Measurements from ENCODE around the gene CLEC9A.

The CLEC9A gene

DNA sequence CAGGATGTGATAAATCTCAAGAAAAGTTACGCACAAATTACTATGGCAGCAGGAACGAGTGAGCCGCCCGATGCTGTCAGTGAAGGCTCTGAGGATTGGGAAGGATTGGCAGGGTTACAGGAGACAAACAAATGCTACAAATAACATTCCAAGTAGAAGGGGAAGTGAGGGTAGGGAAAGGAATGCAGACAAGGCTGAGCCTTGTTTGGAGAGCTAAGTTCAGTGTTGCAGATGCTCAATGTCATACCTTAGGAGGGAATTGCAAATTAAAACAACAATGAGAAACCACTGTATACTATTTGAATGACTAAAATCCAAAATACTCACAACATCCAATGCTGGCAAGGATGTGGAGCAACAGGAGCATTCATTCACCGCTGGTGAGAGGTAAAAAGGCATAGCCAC, 1.3 kb downstream of the CLEC9A start:
- Mint-ChIP-seq H3K27me3 (peaks cover 16% of the 10 kb centered on the region), H3K9me3 (no peaks in the 10 kb centered on the region)

DNA sequence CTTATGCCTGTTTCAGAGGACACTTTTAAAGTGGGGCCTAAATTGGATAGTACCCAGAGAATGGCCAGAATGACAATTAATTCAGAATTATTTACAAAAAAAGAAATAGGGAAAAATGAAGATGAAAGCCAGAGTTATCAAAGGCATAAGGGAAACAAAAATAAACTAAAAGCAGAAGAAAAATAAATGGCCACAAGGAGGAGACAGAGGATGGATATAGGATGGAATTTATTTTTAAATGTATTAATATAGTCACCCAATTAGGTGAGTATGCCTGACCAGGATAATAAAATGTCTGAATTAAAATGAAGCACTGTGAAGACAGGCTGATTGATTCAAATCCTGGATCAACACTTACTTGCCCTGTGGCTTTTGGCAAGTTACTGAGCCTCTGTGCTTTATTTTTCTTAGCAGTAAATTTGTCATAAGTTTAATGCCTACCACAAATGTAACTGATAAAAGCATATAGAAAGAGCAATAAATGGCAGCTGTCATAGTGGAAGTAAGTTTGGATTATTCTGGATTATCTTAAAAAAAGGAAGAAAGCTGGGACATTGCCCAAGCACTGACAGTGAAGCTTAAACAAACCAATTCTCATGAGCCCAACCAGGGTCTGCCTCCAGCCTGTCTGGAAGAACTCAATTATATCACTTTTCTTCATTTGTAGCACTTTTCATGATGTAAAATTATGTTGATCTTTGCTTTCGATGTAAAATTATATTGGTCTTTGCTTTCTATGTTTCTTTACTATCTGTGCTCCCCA, 3.5 kb downstream of the CLEC9A start:
- DNase-seq (ENCODE audit: low spot score in 2 of 2) (no peak), ATAC-seq (ENCODE audit: low read depth) (no peak)
- Mint-ChIP-seq H3K4me1 (no peaks in the 10 kb centered on the region), H3K9me3 (no peaks in the 10 kb centered on the region), H3K4me3 (no peak overlapping the region), H3K27me3 (peaks cover 12% of the 10 kb centered on the region), H3K27ac (no peak overlapping the region), H3K36me3 (no peaks in the 10 kb centered on the region)

More for the DNA sequence above, 1.3 kb downstream of the CLEC9A start:
- ATAC-seq (ENCODE audit: low read depth), result no peak
- no peak for DNase-seq (ENCODE audit: low spot score in 2 of 2)
- no peaks in the 10 kb centered on the region for H3K4me1 Mint-ChIP-seq
- no peaks in the 10 kb centered on the region for H3K36me3 Mint-ChIP-seq
- H3K4me3 Mint-ChIP-seq, result no peak overlapping the region
- no peak overlapping the region for H3K27ac Mint-ChIP-seq

DNA sequence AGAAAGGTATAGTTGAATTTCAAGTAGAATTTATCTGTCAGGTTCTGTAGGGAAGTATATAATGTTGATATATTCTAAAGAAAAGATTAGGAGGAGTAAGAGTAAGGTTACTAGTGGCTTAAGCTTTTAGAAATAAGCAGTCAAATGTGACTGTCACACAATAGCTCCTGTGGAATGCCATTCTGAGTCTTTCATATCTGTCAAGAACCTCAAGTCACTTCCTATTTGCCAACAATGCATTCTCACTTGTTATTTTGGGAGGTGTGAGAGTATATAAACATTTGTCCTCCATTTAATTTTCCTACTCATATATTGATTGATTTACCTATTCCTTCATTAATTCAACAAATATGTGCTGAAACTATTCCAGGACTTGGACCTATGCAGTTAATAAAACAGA, 11.7 kb downstream of the CLEC9A start:
- ATAC-seq (ENCODE audit: low read depth) (no peak), DNase-seq (ENCODE audit: low spot score in 2 of 2) (no peak)
- Mint-ChIP-seq H3K4me1 (no peaks in the 10 kb centered on the region), H3K27me3 (peaks cover 11% of the 10 kb centered on the region), H3K36me3 (no peaks in the 10 kb centered on the region), H3K27ac (no peak overlapping the region), H3K4me3 (no peak overlapping the region), H3K9me3 (no peaks in the 10 kb centered on the region)

DNA sequence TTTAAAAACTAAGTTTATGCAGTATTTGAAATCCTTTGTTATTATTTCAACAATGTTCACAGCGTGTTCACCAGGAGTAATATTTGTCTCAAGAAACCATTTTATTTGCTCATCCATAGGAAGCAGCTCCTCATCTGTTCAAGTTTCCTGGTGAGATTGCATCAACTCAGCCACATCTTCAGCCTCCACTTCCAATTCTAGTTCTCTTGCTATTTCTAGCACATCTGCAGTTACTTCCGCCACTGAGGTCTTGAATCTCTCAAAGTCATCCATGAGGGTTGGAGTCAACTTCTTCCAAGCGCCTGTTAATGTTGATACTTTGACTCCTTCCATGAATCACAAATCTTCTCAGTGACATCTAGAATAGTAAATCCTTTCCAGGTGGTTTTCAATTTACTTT, 18.0 kb downstream of the CLEC9A start:
- Mint-ChIP-seq H3K36me3 (no peaks in the 10 kb centered on the region), H3K27ac (no peak overlapping the region), H3K4me1 (peaks cover 7% of the 10 kb centered on the region), H3K27me3 (peaks cover 23% of the 10 kb centered on the region), H3K4me3 (no peak overlapping the region), H3K9me3 (peaks cover 3% of the 10 kb centered on the region)
- DNase-seq (ENCODE audit: low spot score in 2 of 2) (no peak), ATAC-seq (ENCODE audit: low read depth) (no peak)

- Mint-ChIP-seq H3K36me3 (no peaks in the 10 kb centered on the region), H3K4me3 (no peak overlapping the region), H3K27me3 (peaks cover 19% of the 10 kb centered on the region), H3K27ac (no peak overlapping the region), H3K9me3 (peaks cover 3% of the 10 kb centered on the region), H3K4me1 (peaks cover 7% of the 10 kb centered on the region)
- no peak for ATAC-seq (ENCODE audit: low read depth)
- no peak for DNase-seq (ENCODE audit: low spot score in 2 of 2)
Observed at GRCh38 chr12:10052193-10052913, 21.9 kb downstream of the CLEC9A start.

DNA sequence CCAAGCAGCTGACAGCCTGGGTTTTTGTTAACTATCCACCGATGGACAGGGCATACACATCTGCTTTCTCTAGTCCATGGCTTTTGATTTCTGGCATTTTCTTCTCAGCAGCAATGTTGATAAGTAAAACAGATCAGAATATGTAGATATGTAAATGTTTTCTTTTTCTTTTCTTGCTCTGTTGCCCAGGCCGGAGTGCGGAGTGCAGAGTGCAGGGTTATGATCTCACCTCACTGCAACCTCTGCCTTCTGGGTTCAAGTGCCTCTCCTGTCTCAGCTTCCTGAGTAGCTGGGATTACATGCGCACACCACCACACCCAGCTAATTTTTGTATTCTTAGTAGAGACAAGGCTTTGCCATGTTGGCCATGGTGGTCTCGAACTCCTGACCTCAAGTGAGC, 27.9 kb downstream of the CLEC9A start:
- Mint-ChIP-seq H3K4me3 (no peak overlapping the region), H3K27ac (no peak overlapping the region)

GRCh38 chr12:10065241-10065640, 34.8 kb downstream of the CLEC9A start:
- peaks cover 3% of the 10 kb centered on the region for H3K4me1 Mint-ChIP-seq
- H3K9me3 Mint-ChIP-seq, result no peaks in the 10 kb centered on the region
- H3K27ac Mint-ChIP-seq, result no peak overlapping the region
- H3K4me3 Mint-ChIP-seq, result no peak overlapping the region
- H3K27me3 Mint-ChIP-seq, result peaks cover 14% of the 10 kb centered on the region
- DNase-seq (ENCODE audit: low spot score in 2 of 2), result no peak
- H3K36me3 Mint-ChIP-seq, result no peaks in the 10 kb centered on the region
- no peak for ATAC-seq (ENCODE audit: low read depth)

More for the DNA sequence above, 27.9 kb downstream of the CLEC9A start:
- DNase-seq (ENCODE audit: low spot score in 2 of 2) (no peak), ATAC-seq (ENCODE audit: low read depth) (no peak)
- H3K9me3 Mint-ChIP-seq, result no peaks in the 10 kb centered on the region
- no peaks in the 10 kb centered on the region for H3K36me3 Mint-ChIP-seq
- peaks cover 10% of the 10 kb centered on the region for H3K27me3 Mint-ChIP-seq
- H3K4me1 Mint-ChIP-seq, result no peaks in the 10 kb centered on the region

- no peak for DNase-seq (ENCODE audit: low spot score in 2 of 2)
- no peaks in the 10 kb centered on the region for H3K36me3 Mint-ChIP-seq
- no peaks in the 10 kb centered on the region for H3K9me3 Mint-ChIP-seq
- H3K4me3 Mint-ChIP-seq, result no peak overlapping the region
- peaks cover 15% of the 10 kb centered on the region for H3K27me3 Mint-ChIP-seq
- ATAC-seq (ENCODE audit: low read depth), result no peak
- no peak overlapping the region for H3K27ac Mint-ChIP-seq
- H3K4me1 Mint-ChIP-seq, result peaks cover 7% of the 10 kb centered on the region
Observed at GRCh38 chr12:10067264-10067663, 36.8 kb downstream of the CLEC9A start.

DNA sequence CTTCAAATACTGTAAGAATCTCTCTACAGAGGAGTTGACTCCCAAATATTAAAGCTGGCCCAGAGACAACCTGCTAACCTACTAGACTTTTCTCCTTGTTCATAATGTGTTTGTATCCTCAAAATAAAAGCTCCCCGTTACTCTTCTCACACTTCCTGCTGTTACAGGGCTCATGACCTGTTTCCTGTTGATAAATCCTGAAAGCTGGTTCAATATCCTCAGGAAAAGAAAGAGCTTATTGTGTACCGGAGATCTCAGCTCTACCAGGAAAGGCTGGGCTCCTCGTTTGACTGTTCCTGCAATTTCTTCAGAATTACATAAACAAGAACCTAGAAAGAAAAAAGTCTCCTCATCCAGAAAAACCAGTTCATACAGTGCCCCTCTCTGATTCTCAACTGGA, 37.5 kb downstream of the CLEC9A start:
- Mint-ChIP-seq H3K4me1 (peaks cover 7% of the 10 kb centered on the region), H3K9me3 (no peaks in the 10 kb centered on the region), H3K36me3 (no peaks in the 10 kb centered on the region), H3K27me3 (peaks cover 18% of the 10 kb centered on the region), H3K4me3 (no peak overlapping the region), H3K27ac (no peak overlapping the region)
- ATAC-seq (ENCODE audit: low read depth), result no peak
- DNase-seq (ENCODE audit: low spot score in 2 of 2), result no peak

DNA sequence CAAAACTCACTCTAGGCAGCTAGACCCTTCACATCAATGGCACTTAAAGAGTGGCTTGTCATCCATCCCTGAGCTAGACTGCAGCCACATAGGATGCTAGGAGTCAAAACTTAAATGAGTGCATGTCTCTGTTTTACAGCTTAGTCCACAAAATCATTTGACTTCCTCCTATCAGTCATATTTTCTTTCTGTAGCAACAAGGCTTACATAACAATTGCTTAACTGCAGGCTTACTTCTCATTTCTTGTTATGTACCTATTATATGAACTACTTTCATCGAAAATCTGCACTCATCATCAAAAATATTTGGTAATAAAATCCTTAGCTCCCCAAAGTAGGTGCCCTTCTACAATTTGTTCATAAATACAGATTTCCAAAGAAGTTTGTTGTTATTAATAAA, 38.2 kb downstream of the CLEC9A start:
- H3K36me3 Mint-ChIP-seq, result no peaks in the 10 kb centered on the region
- H3K4me1 Mint-ChIP-seq, result peaks cover 7% of the 10 kb centered on the region
- ATAC-seq (ENCODE audit: low read depth) (peak; percentile 61), DNase-seq (ENCODE audit: low spot score in 2 of 2) (no peak)
- H3K9me3 Mint-ChIP-seq, result no peaks in the 10 kb centered on the region
- peaks cover 20% of the 10 kb centered on the region for H3K27me3 Mint-ChIP-seq
- no peak overlapping the region for H3K27ac Mint-ChIP-seq
- no peak overlapping the region for H3K4me3 Mint-ChIP-seq

DNA sequence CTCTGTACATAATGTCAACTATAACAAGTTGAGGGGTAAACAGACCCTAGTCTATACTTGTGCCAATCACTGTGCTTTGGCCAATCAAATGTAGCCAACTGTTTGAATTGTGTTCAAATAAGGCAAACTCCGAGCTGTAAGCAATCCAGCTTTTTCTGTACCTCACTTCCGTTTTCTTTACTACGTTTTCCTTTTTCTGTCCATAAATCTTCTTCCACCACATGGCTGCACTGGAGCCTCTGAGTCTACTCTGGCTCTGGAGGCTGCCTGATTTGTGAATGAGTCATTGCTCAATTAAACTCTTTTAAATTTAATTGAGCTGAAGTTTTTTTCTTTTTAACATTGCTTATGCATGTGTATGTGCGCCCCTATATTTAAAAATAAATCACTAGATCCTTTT, 38.6 kb downstream of the CLEC9A start:
- H3K4me1 Mint-ChIP-seq, result peaks cover 7% of the 10 kb centered on the region
- H3K9me3 Mint-ChIP-seq, result no peaks in the 10 kb centered on the region
- peaks cover 20% of the 10 kb centered on the region for H3K27me3 Mint-ChIP-seq
- no peak overlapping the region for H3K27ac Mint-ChIP-seq
- DNase-seq (ENCODE audit: low spot score in 2 of 2) (no peak), ATAC-seq (ENCODE audit: low read depth) (no peak)
- H3K4me3 Mint-ChIP-seq, result no peak overlapping the region
- no peaks in the 10 kb centered on the region for H3K36me3 Mint-ChIP-seq

DNA sequence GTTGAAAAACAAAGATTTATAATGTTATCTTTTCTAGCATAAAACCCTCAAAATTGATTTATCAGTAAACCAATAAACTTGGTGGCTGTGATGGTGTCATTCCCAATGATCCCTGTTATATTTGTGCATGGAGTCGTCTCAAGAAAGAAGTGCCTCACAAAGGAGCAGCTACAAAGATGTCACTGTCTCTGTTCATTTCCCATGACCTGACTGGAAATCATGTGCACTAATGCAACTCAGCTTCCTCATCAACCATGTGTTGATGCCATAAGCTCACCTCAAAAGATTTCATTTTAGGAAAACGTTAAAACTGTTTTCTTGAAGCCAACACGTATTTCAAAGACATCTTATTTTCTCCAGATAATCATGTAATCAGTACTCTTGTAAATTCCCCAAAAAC, 39.5 kb downstream of the CLEC9A start:
- peaks cover 17% of the 10 kb centered on the region for H3K27me3 Mint-ChIP-seq

GRCh38 chr12:10070380-10070779, 39.9 kb downstream of the CLEC9A start:
- Mint-ChIP-seq H3K36me3 (no peaks in the 10 kb centered on the region), H3K4me1 (peaks cover 7% of the 10 kb centered on the region), H3K9me3 (no peaks in the 10 kb centered on the region), H3K27me3 (peaks cover 15% of the 10 kb centered on the region), H3K27ac (no peak overlapping the region), H3K4me3 (no peak overlapping the region)
- no peak for DNase-seq (ENCODE audit: low spot score in 2 of 2)
- peak; percentile 70 for ATAC-seq (ENCODE audit: low read depth)

More for the DNA sequence above, 39.5 kb downstream of the CLEC9A start:
- H3K4me1 Mint-ChIP-seq, result peaks cover 7% of the 10 kb centered on the region
- ATAC-seq (ENCODE audit: low read depth) (no peak), DNase-seq (ENCODE audit: low spot score in 2 of 2) (no peak)
- no peak overlapping the region for H3K4me3 Mint-ChIP-seq
- H3K36me3 Mint-ChIP-seq, result no peaks in the 10 kb centered on the region
- no peak overlapping the region for H3K27ac Mint-ChIP-seq
- H3K9me3 Mint-ChIP-seq, result no peaks in the 10 kb centered on the region

GRCh38 chr12:10072131-10072530, 41.6 kb downstream of the CLEC9A start:
- Mint-ChIP-seq H3K4me1 (peaks cover 7% of the 10 kb centered on the region), H3K36me3 (no peaks in the 10 kb centered on the region)

More at GRCh38 chr12:10072131-10072530, 41.6 kb downstream of the CLEC9A start:
- no peak for ATAC-seq (ENCODE audit: low read depth)
- peaks cover 15% of the 10 kb centered on the region for H3K27me3 Mint-ChIP-seq
- no peak overlapping the region for H3K27ac Mint-ChIP-seq
- H3K4me3 Mint-ChIP-seq, result no peak overlapping the region
- no peak for DNase-seq (ENCODE audit: low spot score in 2 of 2)
- no peaks in the 10 kb centered on the region for H3K9me3 Mint-ChIP-seq

Measured in memory B cell (primary cell).